Glutamatergic neuron (in vitro differentiated cells): Measurements from ENCODE around the gene KLF2. TPM values are rescaled to one million over a fixed set of nuclear protein-coding genes. Genes with fewer than 3 reads are reported as not detected.

Source experiments
- DNase-seq: peaks from one replicate; pipeline ENCODE4 v3.0.0; 2022
- H3K27ac Mint-ChIP-seq: one replicate; pipeline ENCODE4 v1.8.0; 2020; ENCODE audit warnings: mild to moderate bottlenecking, mixed read lengths, inconsistent platforms; ENCODE audit not compliant: unreplicated experiment
- H3K27me3 Mint-ChIP-seq: one replicate; pipeline ENCODE4 v1.8.0; 2020; ENCODE audit warnings: mild to moderate bottlenecking, moderate library complexity, mixed read lengths, inconsistent platforms; ENCODE audit not compliant: unreplicated experiment
- H3K36me3 Mint-ChIP-seq: one replicate; pipeline ENCODE4 v1.8.0; 2020; ENCODE audit warnings: mild to moderate bottlenecking, mixed read lengths, inconsistent platforms; ENCODE audit not compliant: unreplicated experiment
- H3K4me1 Mint-ChIP-seq: one replicate; pipeline ENCODE4 v1.8.0; 2020; ENCODE audit warnings: mild to moderate bottlenecking, low read depth, mixed read lengths, inconsistent platforms; ENCODE audit not compliant: unreplicated experiment
- H3K4me3 Mint-ChIP-seq: one replicate; pipeline ENCODE4 v1.8.0; 2020; ENCODE audit warnings: mild to moderate bottlenecking, mixed read lengths, inconsistent platforms; ENCODE audit not compliant: unreplicated experiment
- H3K9me3 Mint-ChIP-seq: one replicate; pipeline ENCODE4 v1.8.0; 2020; ENCODE audit warnings: mild to moderate bottlenecking, moderate library complexity, mixed read lengths, inconsistent platforms; ENCODE audit not compliant: unreplicated experiment
- long read RNA-seq: library from polyadenylated mRNA; unstranded; transcript quantifications from one replicate; pipeline ENCODE4 v2.0.0, GENCODE V29; 2020; ENCODE audit not compliant: unreplicated experiment
- total RNA-seq: library from RNA; stranded (reverse); fragmentation: NEBNext Ultra II Directional; extraction: Animal tissue kit (Norgen Biotek cat#: 25700); gene quantifications from one replicate; pipeline ENCODE4 v1.2.1, GENCODE V29; 2021; ENCODE audit not compliant: unreplicated experiment
- TF ChIP-seq, protein P1 (sequence below): fragments of 200-600 bp; sonication (generic); IDR thresholded peaks from one replicate; pipeline ENCODE4 v1.5.0; 2021; ENCODE audit not compliant: partially characterized antibody, unreplicated experiment

Gene KLF2
- total RNA-seq: not detected
- long read RNA-seq: 0 reads

- DNase-seq: peak; percentile 77
- TF ChIP-seq, protein P1, sequence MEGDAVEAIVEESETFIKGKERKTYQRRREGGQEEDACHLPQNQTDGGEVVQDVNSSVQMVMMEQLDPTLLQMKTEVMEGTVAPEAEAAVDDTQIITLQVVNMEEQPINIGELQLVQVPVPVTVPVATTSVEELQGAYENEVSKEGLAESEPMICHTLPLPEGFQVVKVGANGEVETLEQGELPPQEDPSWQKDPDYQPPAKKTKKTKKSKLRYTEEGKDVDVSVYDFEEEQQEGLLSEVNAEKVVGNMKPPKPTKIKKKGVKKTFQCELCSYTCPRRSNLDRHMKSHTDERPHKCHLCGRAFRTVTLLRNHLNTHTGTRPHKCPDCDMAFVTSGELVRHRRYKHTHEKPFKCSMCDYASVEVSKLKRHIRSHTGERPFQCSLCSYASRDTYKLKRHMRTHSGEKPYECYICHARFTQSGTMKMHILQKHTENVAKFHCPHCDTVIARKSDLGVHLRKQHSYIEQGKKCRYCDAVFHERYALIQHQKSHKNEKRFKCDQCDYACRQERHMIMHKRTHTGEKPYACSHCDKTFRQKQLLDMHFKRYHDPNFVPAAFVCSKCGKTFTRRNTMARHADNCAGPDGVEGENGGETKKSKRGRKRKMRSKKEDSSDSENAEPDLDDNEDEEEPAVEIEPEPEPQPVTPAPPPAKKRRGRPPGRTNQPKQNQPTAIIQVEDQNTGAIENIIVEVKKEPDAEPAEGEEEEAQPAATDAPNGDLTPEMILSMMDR: no peak
- Mint-ChIP-seq H3K27ac (no peak within 1 kb of the TSS), H3K9me3 (peaks cover 2% of the 10 kb centered on the region), H3K27me3 (peaks cover 27% of the 10 kb centered on the region), H3K4me1 (peaks cover 3% of the 10 kb centered on the region), H3K36me3 (no peaks in the 10 kb centered on the region), H3K4me3 (no peak within 1 kb of the TSS)
These were observed at the start of gene KLF2 for GRCh38 chr19:16324384-16325160. Gene KLF2, plus strand, starts transcription at chr19:16324826. Its CDS starts 98 bp downstream, at chr19:16324924.

DNA sequence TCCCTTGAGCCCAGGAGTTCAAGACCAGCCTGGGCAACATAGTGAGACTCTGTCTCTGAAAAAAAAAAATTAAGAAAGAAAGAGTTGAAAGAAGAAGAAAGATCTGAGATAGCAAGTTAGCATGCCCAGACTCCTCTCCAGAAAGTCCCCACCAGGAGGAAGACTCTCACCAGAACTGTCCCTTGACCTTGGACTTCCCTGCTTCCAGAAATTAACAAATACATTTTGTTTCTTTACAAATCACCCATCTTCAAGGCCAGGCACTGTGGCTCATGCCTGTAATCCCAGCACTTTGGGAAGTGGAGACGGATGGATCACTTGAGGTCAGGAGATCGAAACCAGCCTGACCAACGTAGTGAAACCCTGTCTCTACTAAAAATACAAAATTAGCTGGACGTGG lies 44.3 kb upstream of the KLF2 start:
- peaks cover 1% of the 10 kb centered on the region for H3K9me3 Mint-ChIP-seq
- no peak overlapping the region for H3K27ac Mint-ChIP-seq
- DNase-seq: no peak
- H3K4me3 Mint-ChIP-seq: no peak overlapping the region
- TF ChIP-seq, protein P1: no peak
- no peaks in the 10 kb centered on the region for H3K27me3 Mint-ChIP-seq
- H3K4me1 Mint-ChIP-seq: no peaks in the 10 kb centered on the region
- no peaks in the 10 kb centered on the region for H3K36me3 Mint-ChIP-seq

DNA sequence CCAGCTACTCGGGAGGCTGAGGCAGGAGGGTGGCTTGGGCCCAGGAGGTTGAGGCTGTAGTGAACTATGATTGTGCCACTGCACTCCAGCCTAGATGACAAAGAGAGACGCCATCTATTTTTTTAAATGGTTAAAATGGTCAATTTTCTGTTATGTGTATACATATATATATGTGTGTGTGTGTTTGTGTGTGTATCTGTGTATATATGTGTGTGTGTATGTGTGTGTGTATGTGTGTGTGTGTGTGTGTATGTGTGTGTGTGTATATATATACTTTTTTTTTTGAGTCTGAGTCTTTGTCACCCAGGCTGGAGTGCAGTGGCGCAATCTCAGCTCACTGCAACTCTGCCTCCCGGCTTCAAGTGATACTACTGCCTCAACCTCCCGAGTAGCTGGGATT lies 42.9 kb upstream of the KLF2 start:
- DNase-seq: no peak
- Mint-ChIP-seq H3K4me1 (no peaks in the 10 kb centered on the region), H3K27me3 (no peaks in the 10 kb centered on the region), H3K36me3 (no peaks in the 10 kb centered on the region), H3K4me3 (no peak overlapping the region), H3K9me3 (peaks cover 1% of the 10 kb centered on the region), H3K27ac (no peak overlapping the region)
- TF ChIP-seq, protein P1: no peak

GRCh38 chr19:16283210-16284061 lies 41.2 kb upstream of the KLF2 start:
- DNase-seq: no peak
- no peaks in the 10 kb centered on the region for H3K36me3 Mint-ChIP-seq
- no peak overlapping the region for H3K4me3 Mint-ChIP-seq
- no peak overlapping the region for H3K27ac Mint-ChIP-seq
- no peaks in the 10 kb centered on the region for H3K4me1 Mint-ChIP-seq
- TF ChIP-seq, protein P1: no peak
- peaks cover 2% of the 10 kb centered on the region for H3K9me3 Mint-ChIP-seq
- H3K27me3 Mint-ChIP-seq: peaks cover 6% of the 10 kb centered on the region
